ENCODE results near the gene HABP4.

Gene HABP4

DNA sequence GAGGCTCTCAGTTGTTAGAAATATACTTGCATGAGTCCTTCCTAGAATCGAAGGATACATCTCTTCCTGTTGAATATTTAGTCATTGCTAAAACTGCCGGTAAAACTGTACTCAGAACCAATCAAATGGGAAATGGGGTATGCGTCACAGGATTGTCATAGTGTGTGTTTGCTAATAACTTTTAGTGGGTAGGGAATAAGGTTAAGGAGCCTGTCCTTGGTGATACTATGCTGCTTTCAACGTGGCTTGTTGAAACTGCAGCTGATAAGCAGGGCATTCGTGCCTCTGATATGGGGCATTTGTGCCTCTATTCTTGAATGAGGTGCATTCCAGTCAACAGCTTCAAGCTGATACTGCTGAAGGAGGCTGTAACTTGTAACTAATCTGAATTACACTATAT is 26.6 kb downstream of the HABP4 start:
- no peak for DNase-seq (ENCODE audit: low read depth)

DNA sequence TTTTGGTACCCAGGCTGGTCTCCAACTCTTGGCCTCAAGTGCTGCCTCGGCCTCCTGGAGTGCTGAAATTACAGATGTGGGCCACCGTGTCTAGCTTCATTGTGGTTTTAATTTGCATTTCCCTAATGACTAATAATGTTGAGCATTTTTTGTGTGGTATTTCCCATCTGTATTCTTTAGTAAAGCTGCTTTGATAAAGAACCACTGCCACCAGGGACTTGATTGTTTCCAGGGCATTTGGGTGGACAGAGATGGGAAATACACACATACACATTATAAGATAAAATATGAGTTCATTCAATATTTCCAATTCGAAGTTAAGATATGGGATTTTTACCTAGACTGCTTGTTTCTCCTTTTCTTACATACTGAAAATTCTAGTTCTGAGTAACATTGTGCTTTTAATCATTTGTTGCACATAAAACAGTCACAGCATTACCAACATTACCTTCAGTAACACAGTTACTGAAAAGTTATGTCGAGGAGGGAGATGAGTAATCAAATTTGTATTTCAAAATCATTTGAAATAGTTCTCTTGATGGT is 28.9 kb downstream of the HABP4 start:
- no peak for DNase-seq (ENCODE audit: low read depth)

DNA sequence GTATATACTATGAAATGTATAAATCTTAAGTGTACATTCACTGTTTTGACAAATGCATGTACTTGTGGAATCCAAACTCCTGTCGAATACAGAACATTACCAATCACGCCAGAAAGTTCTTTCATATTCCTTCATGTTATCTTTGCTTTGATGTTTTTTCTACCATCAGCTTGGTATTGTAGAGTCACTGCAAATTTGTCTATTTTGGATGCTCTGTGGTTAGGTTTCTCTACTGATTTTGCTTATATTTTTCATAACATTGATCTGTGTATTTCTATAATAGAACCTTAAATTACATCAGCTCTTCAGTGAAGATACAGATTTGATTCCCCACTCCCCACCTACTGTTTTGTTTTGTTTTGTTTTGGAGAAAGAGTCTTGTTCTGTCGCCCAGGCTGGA is 30.8 kb downstream of the HABP4 start:
- no peak for DNase-seq (ENCODE audit: low read depth)

DNA sequence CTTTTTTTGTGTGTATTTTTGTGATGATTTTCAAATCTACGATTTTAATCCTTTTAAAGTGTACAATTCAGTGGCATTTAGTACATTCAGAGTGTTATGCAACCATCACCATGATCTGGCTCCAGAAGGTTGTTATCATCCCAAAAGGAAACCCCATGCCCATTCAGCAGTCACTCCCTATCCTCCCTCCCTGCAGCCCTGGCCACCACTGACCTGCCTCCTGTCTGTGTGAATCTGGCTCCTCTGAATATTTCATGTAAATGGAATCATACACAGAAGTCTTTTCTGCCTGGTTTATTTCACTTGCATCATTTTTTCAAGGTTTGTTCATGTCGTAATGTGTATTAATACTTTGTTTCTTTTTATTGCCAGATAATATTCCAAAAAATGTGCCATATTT is 32.5 kb downstream of the HABP4 start:
- no peak for DNase-seq (ENCODE audit: low read depth)

DNA sequence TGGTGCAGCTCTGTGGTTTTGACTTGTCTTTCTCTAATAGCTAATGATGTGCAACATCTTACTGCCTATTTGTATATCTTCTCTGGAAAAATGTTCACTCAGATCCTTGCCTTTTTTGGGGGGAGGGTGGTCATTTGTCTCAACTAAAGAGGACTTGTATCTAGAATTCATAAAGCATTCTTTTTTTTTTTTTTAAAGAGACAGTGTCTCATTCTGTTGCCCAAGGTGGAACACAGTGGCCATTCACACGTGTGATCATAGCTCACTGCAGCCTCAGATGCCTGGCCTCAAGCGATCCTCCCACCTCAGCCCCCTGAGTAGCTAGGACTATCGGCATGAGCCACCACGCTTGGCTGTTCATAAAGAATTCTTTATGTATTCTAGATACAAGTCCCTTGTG is 33.2 kb downstream of the HABP4 start:
- DNase-seq (ENCODE audit: low read depth) = no peak

DNA sequence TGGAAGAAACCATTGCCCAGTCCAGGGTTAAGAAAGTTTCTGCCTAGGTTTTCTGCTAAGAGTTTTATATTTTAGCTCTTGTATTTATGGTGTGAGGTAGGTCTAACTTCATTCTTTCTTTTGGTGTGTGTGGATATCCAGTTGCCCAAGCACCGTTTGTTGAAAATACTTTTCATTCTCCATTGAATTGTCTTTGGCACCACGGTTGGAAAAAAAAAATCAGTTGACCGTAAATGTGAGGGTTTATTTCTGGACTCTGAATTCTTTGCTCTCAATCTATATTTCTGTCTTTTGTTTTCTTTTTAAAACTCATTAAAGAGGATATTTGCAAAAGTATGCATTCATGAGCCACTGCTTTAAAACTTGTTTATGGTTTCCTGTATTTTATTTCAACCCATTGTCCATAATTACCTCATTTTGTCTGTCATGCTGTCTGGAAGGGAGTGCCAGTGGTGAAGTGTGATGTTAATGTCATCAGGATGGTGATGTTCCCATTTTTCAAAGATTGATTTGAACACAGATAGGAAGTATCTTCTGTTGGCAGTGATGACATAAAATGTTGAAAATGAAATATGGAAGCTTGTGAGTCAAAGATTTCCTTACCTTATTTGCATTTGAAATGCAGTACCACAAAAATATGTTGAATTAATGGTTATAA is 33.9 kb downstream of the HABP4 start:
- DNase-seq (ENCODE audit: low read depth) = no peak

DNA sequence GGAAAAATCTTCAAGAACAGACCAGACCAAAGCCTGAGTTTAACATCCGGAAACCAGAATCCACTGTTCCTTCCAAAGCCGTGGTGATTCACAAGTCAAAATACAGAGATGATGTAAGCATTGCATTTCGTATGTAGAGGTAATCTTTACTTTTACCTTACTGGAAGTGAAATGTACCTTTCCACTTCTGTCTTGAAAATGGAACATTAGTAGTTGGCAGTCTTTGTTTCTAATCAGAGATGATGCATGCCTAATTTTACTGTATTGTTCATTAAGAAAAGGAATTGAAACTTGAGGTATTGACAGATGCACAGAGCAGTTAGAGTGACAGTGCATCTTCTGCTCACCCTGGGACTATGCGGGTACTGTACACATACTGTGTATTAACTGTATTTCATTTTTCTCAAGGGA is 34.6 kb downstream of the HABP4 start:
- DNase-seq (ENCODE audit: low read depth) = no peak

DNA sequence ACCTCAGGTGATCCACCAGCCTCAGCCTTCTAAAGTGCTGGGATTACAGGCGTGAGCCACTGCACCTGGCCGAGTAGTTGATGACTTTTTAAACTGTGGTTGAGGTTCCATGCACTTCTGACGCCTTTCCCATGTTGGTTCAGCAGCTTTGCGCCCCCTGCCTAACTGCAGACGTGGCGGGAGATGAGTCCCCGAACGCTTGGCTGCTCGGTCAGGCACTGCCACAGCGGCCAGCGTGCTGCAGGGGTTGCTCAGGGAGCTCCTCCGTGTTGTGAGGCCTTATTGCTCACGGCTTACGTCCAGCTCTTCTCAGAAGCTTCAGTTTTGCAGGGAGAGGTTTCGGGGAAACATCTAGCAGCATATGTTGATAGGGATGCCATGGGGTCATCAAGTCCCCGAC is 35.3 kb downstream of the HABP4 start:
- DNase-seq (ENCODE audit: low read depth) = no peak

DNA sequence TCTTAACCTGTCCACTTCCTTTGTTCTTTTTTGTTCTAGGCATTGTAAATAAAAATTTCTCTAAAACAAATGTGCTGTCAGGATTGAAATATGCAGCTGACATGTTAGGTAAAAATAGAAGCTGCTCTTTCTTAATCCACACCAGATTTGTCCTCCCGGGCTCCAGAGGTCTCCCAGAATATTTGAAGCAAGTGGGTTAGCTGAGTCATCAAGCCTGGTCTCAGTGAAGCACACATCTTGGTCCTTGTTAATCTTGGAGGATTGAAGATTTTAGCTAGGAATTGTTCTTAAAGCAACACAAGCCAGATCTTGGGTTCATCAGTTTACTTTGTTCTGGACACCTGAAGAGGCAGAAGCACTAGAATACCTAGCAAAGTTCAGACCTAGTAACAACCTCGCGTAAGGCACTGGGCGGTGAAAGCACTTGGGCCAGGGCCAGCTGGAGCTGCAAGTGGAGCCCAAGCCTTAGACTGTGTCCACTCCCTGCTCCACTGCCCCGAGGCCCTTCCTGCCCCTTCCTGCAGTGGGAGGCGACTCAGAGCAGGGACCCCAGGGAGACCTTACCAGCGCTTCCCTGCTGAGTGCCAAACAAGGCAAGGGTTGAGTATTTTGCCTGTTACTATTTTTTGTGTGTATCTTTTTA is 36.5 kb downstream of the HABP4 start:
- no peak for DNase-seq (ENCODE audit: low read depth)

DNA sequence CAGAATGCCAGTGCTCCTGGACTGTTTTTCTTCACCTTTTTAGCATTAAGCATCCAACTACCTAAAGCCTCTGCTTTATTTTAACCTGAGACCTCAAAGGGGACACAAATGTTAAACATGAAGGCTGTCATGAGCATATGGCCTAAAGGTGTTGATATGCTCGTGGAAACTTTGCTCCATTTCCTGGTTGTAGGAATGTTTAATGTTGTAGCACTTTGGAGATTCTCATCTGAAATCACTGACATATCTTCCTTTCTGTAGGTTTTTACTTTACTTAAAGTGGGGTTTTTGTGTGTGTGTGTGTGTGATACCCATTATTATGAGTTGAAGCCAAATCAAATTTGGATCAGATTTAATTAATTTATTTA is 37.0 kb downstream of the HABP4 start:
- DNase-seq (ENCODE audit: low read depth) = no peak

DNA sequence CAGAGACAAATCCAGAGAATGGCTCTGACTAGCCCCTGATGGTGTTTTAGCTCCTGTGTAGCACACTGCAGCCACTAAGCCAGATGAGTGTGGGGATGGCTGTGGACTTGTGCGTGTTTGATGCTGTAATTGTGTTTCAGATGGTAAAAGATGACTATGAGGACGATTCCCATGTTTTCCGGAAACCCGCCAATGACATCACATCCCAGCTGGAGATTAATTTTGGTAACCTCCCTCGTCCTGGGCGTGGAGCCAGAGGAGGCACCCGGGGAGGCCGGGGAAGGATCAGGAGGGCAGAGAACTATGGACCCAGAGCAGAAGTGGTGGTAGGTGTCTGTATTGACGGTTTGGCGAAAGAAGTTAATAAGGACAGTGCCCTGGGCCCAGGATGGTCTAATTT is 38.0 kb downstream of the HABP4 start:
- DNase-seq (ENCODE audit: low read depth) = no peak

DNA sequence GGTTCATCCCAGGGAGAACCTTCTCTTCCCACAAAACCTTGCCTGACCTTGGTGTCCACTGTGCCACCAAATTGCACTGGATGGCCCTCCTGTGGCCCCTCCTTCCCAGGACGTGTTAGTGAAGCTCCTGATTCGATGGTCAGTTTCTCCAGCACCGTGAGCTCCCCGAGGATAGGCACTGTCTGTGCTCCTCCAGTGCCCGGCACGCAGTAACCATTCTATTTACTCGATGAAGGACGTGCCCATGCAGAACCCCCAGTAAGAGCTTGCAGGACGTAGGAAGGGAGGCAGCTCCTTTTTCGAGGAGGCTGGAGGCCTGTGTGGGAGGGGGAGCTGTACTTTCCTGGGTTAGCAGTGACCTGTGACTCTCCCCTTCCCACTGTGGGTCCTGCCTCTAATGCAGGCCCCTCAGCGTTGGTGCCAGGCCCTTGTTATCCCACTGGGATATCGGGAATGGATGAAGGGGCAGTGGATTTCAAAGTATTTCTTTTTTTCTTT is 39.6 kb downstream of the HABP4 start:
- no peak for DNase-seq (ENCODE audit: low read depth)

DNA sequence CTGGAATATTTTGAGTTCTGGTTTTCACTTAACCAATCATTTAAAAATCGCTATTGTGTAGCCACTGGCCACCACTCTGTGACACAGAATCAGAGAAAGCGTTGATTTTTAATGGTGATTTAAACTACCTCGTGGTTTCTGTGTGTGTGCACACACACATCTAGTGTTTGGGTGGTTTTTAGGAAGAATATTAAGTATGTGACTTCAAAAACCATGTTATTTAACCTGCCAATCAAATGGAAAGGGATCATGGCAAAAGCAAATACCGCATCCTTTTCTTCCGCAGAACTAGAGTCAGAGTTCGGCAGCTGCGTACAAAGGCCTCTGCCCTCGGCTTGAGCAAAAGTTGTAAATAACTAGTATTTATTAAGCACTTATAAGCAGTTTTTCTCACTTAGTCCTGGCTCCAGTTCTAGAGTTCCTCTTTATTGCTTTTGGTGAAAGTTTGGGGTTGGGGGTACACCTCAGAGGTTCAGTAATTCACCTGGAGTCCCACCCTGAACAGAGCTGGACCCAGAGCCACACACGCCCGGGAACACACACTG is 40.6 kb downstream of the HABP4 start:
- no peak for DNase-seq (ENCODE audit: low read depth)

DNA sequence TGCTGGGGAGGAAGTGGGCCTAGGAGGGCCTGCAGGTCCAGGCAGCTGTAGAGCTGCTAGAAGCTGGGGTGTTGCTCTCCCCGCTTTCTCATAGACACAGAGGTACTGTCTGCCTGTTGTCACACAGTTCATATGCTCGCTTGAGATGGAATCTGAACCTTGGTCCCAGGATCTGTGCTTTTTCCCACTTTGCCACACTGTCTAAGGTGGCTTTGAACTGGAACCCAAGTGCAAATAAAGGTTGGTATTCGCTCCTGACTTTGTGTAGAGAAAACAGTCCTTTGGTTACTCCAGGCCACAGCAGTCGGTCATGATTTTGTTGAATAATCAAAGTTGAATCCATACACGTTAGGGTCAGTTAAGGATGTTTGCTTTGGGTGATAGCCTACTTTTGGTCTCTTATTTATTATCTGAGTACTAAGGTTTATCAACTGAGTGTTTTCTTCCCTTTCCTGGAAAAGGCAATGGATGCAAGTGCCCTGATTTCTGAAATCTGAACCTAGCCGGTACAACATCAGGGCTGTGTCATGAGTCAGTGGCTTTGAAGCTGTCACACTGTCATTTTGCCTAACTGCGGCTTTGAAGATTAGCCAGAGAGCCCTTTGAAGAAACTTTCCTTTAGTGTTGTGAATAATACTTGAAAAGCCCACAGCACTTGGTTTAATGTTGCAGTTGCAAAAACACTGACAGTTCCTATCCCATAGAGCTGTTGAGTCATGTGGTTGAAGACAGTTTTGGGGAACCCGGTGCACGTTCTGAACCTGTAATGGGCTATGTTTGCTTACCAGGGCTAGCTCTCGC is 41.3 kb downstream of the HABP4 start:
- no peak for DNase-seq (ENCODE audit: low read depth)

DNA sequence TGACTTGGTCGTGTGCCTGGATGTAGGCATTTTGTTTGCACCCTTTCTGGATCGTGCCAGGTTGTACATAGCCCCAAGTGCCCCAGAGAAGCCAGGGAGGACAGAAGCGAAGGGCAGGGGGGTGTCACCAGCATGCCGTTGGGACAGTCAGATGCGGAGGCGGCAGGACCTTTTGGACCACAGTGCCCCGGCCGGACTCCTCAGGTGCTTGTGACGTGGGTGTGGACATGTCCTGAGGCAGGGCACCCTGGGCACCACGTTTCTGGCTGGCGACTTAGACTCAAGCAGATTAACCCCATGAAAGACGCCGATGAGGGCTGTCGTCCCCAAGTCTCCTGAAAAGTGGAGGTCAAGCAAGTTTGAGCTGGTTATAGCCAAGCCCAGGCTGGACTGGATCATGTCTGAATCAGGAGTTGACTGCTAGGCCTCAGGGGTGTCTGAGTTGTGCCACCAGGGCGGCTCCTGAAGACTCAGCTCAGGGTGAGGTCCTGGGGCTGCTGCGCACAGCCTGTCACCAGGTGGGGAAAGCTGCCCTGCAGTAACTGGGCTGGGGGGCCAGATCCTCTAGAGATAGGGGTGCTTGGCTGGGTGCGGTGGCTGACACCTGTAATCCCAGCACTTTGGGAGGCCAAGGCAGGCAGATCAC is 42.0 kb downstream of the HABP4 start:
- no peak for DNase-seq (ENCODE audit: low read depth)

DNA sequence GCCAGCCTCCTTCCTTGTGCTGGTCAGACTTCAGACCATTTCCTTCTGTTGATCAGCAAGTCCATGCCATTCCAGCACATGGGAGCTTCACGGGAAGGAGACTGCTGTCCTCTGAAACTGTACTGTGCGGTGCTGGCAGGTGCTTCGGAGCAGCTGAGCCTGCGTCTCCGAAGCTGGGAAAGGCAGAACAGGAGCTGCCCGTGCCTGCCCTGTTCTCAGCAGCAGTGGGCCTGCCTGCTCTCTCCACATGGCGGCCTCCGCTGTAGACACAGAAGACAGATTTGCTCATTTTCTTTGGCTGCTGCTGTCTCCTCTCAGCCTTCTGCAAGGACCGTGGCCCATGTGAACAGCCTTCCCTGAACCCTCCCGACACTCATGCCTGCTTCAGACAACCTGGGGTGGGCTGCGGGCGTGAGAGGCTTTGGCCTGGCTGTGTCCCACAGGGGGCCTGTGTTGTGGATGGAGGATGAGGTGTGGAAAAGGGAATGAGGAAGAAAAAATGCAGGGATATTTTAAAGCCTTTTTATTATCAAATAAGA is 43.1 kb downstream of the HABP4 start:
- no peak for DNase-seq (ENCODE audit: low read depth)

DNA sequence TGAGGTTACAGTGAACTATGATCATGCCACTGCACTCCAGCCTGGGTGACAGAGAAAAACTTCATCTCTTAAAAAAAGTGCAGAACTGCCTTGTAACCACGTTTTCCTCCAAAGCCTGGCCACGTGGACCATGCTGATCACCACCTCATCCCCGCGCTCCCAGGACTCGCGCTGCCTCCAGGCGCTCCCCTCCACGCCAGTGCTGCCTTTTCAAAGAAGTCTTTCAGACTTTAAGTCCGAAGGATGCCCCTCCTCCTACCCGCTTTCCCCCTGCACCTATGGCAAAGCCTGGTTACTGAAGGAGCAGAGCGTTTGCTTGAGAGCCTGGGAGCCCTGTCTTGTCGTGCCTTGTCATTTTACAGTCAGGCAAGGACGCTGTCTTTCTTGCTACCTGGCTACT is 43.8 kb downstream of the HABP4 start:
- no peak for DNase-seq (ENCODE audit: low read depth)

DNA sequence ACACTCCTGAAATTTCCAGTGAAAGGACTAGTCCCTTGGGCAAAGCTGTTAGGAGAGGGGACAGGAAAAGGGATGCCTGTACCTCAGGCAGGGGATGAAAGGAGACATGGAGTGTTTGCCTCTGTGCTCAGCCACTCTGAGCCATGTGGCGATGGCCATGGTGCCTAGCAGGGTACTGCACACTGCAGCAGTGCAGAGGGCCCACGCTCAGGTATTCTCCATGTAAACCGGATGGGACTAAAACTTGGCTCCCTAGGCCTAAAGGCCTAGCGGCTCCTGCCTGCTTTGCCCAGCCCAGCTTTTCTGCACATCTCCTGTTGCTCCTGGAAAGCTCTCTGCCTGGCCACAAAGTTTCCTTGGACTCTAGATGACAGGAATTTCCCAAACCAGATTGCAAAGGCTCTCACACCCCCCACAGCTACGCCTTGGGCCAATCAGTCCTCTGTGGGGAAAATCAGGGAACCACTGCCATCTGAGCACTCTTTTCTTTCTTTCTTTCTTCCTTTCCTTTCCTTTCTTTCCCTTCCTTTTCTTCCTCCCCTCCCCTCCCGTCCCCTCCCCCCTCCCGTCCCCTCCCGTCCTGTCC is 44.3 kb downstream of the HABP4 start:
- DNase-seq (ENCODE audit: low read depth) = no peak

DNA sequence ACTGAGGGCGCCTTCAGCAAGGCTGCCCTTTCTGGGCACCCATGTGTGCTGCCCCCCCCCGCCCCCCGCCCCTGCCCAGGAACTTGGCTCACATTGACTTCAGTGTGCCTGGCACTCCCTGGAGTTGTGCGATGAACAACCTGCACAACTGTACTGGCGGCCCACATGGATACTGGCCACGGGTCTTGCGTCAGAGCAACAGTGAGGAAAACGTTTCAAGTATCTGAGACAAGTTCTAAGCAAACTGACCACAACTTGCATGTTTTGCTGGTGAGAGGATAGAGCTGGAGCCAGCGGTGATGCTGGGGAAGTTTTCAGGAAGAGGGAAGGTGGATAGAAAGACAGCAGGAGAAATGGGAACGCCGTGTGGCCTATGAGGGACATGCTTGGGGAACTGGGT is 45.4 kb downstream of the HABP4 start:
- DNase-seq (ENCODE audit: low read depth) = no peak

DNA sequence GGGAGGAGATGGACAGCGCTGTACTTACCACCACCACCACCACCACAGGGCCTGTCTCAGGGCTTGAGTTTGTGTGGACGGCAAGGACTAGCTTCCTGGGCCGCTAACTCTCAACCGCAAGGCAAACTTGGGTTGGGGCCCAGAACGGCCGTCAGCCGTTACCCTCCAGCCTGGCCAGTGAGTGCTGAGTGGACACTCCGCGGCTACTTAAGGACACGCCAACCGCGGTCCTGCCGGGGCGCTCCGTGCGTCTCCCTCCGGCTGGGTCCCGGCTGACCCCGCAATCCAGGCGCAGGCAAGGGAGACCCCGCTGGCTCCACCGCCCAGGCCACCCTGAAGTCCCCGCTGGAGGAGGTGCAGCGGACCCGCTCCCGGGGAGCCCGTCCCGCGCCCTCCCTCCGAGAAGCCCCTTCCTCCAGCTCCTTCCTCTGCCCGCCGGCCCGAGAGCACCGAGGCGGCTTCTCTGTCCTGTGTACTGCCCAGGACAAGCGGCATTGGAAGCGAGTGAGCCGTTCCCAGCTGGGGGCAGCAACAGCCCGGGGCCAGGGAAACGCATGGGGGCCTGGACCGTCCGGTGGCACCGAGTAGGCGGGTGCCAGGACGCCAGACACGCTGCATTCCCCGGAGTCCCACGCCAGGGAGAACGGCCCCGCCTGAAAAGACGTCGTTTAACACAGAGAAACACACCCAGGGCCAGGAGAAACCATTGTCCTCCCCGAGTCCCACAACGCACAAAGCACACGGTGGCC is 46.6 kb downstream of the HABP4 start:
- DNase-seq (ENCODE audit: low read depth) = no peak

DNA sequence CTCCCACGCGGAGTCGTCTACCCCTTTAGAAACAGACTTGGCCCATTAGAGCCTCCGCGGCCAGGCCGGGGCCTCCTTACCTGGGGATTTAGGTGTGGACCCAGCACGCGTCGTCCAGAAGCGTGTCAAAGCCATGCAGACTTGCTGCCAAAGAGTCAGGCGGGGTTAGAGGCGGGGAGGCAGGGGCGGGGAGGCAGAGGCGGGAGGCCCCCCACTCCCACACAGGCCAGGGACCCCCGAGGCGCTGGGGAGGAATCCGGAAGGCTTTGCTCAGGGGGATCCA is 47.1 kb downstream of the HABP4 start:
- DNase-seq (ENCODE audit: low read depth) = no peak
